GM12892 (cell line): ENCODE data around the gene GBP6.

Experiments used
- POLR2A ChIP-seq: IDR thresholded peaks from 2 replicates; pipeline ENCODE4 v1.6.1; 2011; ENCODE audit warnings: low read depth, low read length, control low read depth
- POLR2AphosphoS5 ChIP-seq: IDR thresholded peaks from 2 replicates; pipeline ENCODE4 v1.6.1; 2011; ENCODE audit warnings: low read depth, low read length, control low read depth
- TAF1 ChIP-seq: IDR thresholded peaks from 2 replicates; pipeline ENCODE4 v1.6.1; 2011; ENCODE audit warnings: low read depth, mild to moderate bottlenecking, control low read depth, low read length, borderline replicate concordance

GRCh38 chr1:89382479-89382878 lies 18.6 kb downstream of the GBP6 start:
- TF ChIP-seq TAF1 = no peak
- TF ChIP-seq POLR2AphosphoS5 = no peak
- TF ChIP-seq POLR2A = no peak
